NCI-H2227 treated with DMSO at 0.1 percent for 48 hours (cell line): ENCODE measurements around the gene DGKB.

ENCODE experiments used
- DNase-seq: peaks from one replicate; lab custom pipeline; 2025; lab: John Stamatoyannopoulos, UW

Gene DGKB

DNA sequence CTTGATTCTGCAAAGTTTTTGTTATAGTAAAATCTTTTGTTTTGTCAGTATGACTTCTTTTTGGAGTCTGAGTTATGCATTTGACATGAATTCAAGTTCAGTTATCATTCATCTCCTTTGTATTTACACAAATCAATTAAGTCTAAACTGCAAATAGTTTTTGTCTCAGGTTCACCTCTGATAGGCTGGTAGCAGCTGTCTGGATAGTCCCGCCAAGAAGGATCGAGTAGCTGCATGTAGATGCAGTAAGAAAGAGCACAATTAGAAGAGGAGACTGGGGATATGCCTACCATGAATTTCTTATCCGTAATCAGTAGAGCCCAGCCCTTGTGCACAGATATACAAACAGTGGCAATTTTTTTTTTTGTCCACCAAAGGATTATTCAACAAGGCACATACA, 520.6 kb downstream of the DGKB start:
- no peak for DNase-seq

DNA sequence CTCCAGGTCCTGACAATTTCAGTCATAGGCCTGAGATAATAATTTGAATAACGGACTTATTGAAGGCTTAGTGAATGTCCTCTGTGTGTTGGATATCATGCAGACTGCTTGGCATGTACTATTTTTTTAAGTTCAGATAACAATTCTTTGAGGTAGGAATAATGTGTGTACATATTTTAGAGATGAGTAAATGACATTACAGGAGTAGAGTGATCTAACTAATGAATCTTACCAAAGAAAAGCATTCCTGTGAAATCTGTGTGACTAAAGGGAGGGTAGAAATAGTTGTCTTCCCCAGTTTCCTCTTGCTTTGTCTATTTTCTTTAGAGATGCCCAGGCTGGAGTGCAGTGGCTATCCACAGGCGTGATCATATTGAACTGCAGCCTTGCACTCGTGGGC, 521.2 kb downstream of the DGKB start:
- no peak for DNase-seq

DNA sequence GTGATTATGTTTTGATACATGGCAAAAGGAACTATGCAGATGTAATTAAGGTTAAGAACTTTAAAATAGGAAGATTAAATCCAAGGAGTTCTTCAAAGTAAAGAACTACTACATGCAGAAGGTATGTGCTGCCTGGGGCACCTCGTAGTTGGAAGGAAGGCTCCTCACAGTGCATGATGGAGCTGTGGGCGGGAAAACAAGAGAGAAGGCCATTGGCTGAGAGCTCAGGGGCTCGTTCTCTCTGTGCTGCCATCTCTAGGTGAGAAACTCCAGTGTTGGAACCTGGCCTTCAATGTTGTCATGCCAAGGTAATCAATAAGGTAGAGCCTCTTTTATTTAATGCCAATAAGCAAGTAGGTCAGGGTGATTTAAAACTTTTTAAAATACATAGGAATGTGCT, 521.7 kb downstream of the DGKB start:
- DNase-seq = no peak

DNA sequence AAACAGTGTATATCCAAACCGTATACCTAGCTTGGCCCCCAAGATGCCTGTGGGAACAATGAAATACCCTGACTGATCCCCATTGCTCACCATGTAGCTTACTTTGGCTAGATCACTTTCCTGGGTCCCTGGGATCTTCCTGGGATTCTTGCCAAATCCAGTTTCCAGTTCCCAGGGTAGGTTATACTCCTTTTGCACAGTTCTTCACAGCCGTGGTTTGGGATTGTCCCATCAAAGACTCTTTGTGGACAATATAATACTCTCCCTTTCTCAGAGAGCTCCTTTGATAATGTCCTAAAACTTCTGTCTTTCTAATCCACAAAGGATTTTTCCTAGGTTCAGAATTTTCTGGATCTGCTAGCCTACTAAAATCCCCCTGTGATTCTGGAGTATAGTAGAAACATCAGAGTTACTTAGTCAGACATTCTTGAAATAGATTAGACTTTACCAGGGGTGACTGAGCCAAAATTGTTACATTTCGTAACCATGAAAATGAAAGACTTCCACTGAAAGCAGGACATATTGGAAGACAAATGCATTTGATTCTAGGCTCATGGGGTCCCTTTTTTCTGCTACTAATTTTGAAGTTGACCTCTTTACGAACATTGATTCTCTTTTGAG, 524.8 kb downstream of the DGKB start:
- DNase-seq = no peak

- no peak for DNase-seq
These were observed 525.8 kb downstream of the DGKB start for GRCh38 chr7:14376711-14377110.

- no peak for DNase-seq
These were observed 526.6 kb downstream of the DGKB start for GRCh38 chr7:14375998-14376397.

GRCh38 chr7:14374336-14374735, 528.2 kb downstream of the DGKB start:
- no peak for DNase-seq

- no peak for DNase-seq
These were observed 534.3 kb downstream of the DGKB start for GRCh38 chr7:14368285-14368684.

GRCh38 chr7:14351167-14351566, 551.4 kb downstream of the DGKB start:
- DNase-seq = no peak

DNA sequence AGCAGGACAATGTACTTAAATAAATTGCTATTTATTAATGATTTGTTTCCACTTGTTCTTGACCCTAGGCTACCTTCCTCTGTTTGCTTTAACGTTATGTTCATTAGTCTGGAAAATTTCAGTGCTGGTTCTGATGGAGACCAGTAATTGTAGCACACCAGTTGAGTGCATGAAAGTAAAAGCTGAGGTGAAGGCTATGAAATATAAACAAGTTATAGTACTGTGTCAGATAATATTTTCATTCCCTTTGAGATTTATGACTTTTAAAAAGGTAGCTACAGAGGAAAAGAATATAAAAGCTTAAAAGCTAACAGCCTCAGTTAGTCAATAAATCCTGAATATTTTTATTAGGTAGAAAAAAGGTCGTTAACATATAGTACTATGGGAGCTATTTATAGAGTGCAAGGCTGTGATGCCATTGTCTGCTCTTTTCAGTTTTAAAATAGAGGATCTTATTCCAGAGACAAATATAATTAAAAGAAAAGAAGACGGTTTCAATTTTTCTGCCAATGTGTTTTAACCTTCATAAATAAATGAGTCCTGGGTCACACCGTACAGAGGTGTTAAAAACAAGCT, 561.3 kb downstream of the DGKB start:
- peak; percentile 51 for DNase-seq

DNA sequence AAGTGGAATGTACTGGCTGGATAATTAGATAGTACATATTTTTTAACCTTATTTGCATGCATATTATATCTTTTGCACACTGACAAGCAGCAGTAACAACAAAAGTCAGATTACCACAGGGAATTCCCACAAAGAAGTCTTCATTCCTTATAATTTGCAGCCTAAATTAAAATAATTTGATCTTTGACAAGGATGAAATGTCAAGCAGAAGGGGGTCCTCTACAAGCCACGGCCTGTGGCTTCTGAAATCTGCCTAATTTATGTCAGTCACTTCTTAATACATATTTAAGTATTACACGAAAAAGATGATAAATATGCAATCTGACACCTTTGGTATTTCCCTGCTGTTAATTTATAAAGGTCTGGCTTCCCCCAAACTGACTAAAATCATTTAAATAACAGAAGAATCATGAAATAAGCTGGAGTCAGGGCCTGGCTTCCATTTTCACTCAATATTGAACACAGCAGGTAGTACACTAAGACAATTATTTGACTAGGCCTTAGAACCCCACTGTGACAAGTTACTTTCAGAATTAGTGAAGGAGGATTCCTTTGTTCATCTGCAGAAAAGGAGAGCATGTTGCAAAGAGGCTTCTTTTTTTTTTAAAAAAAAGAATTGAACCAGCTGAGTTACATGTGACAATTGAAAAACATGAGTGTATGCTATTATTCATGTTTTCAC, 562.0 kb downstream of the DGKB start:
- DNase-seq = peak; percentile 51

DNA sequence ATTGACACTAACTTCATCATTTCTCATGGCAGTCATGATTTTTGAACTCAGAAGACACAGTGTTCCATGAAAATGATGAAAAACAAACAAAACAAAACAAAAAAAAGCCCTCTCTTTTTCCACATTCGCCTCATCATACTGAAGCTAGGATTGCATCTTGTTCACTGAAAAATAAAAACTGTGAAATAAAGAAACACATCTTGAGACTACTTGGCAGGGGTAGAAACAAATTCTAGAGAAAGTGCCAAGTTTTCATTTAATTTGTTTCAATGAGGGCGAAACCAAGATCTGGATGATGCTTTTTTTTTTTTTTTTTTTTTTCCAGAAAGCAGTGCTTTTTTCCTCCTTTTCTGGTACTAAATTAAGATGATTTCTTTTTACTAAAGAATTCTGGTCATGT, 562.7 kb downstream of the DGKB start:
- DNase-seq = no peak

DNA sequence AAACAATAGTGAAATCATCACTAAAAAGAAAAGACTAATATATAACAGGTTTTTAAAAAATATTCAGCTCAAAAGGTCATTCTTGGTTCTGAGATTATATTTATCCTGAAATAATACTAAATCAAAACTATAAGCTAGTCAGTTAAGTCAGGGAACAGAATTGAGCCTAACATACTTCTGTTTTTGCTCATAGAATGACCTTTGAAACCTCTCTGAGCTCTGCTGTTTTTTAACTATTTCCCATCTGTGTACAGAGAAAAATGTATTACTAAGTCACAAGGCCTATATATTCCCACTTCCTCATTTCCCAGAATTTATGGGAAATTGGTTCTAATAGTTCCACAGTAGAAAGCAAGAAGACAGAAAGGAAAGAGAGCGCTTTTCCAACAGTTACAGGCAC, 566.3 kb downstream of the DGKB start:
- no peak for DNase-seq

DNA sequence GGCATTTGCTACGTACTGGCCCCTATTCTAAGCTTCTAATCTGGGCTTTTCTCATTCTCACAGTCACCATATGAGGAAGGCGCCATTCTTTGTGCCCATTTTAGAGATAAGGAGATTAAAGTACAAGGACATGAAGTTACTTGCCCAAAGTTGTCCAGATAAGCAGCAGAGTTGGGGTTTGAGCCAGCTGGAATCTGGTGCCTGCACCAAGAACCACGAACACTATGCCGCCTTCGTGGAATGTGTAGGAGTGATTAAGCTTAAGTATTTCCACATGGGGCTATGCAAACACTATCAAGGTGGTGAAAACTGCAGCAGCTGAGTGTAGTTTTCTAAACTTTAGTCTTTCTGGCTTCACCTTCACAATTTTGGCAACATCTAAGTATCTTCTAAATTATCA, 570.4 kb downstream of the DGKB start:
- no peak for DNase-seq

GRCh38 chr7:14324767-14325166, 577.8 kb downstream of the DGKB start:
- no peak for DNase-seq

DNA sequence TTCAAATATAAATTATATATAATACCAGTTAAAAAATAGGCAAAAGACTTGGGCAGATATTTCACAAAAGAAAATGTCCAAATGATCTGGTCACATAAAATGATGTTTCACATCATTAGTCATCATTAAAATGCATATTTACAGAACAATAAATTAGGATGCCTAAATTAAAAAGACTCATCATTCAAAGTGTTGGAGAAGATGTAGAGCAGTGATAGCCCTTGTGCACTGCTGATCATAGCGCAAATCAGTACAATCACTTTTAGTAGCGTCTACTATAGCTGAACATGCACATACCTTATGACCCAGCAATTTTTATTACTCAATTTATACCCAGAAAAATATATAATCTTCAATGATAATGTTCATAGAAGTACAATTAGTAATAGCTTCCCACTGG, 579.8 kb downstream of the DGKB start:
- DNase-seq = no peak

- no peak for DNase-seq
These were observed 580.6 kb downstream of the DGKB start for GRCh38 chr7:14321947-14322346.

DNA sequence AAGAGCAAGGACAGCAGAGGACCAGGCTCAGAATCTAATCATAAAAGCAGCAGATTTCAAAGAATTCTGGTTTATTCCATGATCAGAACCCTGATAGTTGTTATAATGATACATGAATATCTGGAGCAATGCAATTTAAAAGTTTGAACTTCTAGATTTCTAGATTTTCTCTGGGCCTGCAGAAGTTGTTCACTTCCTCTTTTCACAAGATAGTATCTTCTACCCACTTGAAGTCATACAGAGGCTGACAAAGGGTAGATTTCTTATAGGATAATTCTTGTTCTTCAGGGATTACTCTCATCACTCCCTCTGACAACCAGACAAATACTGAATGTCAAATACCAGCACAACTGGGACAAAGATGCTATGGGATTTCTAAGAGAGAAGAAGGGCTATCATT, 593.1 kb downstream of the DGKB start:
- DNase-seq = no peak

- no peak for DNase-seq
These were observed 597.2 kb downstream of the DGKB start for GRCh38 chr7:14305233-14305866.

DNA sequence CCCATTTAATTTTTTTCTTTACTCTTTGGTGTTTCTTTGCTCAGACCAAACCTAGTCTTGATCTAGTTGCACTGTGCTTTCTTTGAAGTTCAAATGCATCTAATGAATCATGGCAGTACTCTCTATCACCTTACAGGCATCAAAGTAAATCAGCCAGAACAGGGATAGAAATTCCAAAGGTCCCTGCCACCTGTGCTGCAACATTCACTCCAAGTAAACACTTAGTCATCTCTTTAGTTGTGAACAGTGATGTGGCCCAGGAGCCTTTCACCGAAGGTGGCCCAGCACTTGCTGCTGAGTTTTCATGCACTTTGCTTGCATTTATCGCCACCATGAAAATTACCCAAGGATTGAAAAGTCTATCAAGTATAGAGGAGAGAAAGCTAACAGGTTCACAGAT, 599.0 kb downstream of the DGKB start:
- DNase-seq = no peak

GRCh38 chr7:14294637-14295036, 607.9 kb downstream of the DGKB start:
- DNase-seq = no peak

- DNase-seq = no peak
These were observed 609.1 kb downstream of the DGKB start for GRCh38 chr7:14293434-14293833.

DNA sequence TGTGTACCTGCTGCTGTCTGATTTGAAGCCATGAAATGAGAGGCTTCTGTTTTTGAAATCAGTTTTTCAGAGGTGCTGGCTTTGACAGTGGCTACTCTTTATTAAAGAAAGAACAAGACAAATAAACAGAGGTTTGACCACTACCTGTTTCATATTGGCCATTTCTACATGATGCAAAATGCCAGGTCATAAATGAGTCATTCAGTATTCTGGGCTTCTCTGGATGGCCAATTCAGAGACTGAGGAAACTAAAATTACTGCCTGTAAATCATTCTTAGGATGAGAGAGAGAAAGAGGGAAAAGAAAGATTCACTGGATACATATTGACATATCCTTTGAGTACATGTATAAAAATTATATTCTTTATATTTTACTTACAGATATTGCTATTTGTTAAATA, 609.8 kb downstream of the DGKB start:
- no peak for DNase-seq
